ENCODE results near the gene NAP1L4. TPM values are rescaled to one million over a fixed set of nuclear protein-coding genes. Genes with fewer than 3 reads are reported as not detected.

The NAP1L4 gene
- total RNA-seq, 1 experiment from 2014 or later: 189 TPM

DNA sequence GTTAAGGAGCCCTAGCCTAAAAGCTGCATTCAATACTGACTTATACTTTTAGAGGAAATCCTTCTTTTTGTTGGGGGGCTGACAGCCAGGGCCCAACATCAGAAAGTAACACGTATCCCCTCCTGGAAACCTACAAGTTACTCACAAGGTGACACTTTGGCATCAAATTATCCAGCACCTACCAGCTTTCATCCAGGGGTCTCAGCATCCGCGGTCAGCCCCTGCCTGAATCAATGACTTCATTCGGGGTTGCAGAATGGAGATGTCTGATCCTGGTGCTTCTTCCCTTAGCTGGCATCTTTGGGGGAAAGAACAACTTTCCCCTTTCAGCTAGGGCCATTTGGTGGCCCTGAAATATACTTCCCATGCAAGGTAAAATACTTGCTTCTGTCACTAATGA lies 5.3 kb upstream of the NAP1L4 start:
- ATAC-seq: no peak
- DNase-seq (ENCODE audit: low spot score): no peak
- Mint-ChIP-seq H3K27ac (peak overlapping the region; percentile 78; the same call in 1 of the 2 replicates), H3K27me3 (ENCODE audit: low read depth) (no peaks in the 10 kb centered on the region; the same call in 1 of the 2 replicates), H3K4me3 (no peak overlapping the region), H3K36me3 (peaks cover 16% of the 10 kb centered on the region), H3K4me1 (peaks cover 7% of the 10 kb centered on the region), H3K9me3 (no peaks in the 10 kb centered on the region)
- TF ChIP-seq, protein P1, sequence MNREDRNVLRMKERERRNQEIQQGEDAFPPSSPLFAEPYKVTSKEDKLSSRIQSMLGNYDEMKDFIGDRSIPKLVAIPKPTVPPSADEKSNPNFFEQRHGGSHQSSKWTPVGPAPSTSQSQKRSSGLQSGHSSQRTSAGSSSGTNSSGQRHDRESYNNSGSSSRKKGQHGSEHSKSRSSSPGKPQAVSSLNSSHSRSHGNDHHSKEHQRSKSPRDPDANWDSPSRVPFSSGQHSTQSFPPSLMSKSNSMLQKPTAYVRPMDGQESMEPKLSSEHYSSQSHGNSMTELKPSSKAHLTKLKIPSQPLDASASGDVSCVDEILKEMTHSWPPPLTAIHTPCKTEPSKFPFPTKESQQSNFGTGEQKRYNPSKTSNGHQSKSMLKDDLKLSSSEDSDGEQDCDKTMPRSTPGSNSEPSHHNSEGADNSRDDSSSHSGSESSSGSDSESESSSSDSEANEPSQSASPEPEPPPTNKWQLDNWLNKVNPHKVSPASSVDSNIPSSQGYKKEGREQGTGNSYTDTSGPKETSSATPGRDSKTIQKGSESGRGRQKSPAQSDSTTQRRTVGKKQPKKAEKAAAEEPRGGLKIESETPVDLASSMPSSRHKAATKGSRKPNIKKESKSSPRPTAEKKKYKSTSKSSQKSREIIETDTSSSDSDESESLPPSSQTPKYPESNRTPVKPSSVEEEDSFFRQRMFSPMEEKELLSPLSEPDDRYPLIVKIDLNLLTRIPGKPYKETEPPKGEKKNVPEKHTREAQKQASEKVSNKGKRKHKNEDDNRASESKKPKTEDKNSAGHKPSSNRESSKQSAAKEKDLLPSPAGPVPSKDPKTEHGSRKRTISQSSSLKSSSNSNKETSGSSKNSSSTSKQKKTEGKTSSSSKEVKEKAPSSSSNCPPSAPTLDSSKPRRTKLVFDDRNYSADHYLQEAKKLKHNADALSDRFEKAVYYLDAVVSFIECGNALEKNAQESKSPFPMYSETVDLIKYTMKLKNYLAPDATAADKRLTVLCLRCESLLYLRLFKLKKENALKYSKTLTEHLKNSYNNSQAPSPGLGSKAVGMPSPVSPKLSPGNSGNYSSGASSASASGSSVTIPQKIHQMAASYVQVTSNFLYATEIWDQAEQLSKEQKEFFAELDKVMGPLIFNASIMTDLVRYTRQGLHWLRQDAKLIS (CRISPR knock-in tag; IDR thresholded peaks at IDR 0.05; ENCODE audit: borderline replicate concordance): no peak
- TF ChIP-seq FOXJ3 (CRISPR knock-in tag; IDR thresholded peaks at IDR 0.05; ENCODE audit: borderline replicate concordance) (no peak), CREB1 (CRISPR knock-in tag; IDR thresholded peaks at IDR 0.05) (no peak), ZNF121 (CRISPR knock-in tag; IDR thresholded peaks at IDR 0.05) (no peak), ZNF138 (CRISPR knock-in tag; conservative IDR thresholded peaks at IDR 0.05) (no peak), PRRX2 (CRISPR knock-in tag; IDR thresholded peaks at IDR 0.05) (no peak), GRHL2 (CRISPR knock-in tag; IDR thresholded peaks at IDR 0.05; ENCODE audit: insufficient replicate concordance, severe bottlenecking) (no peak), ZNF232 (CRISPR knock-in tag; IDR thresholded peaks at IDR 0.05) (no peak), TP53 (CRISPR knock-in tag; IDR thresholded peaks at IDR 0.05) (no peak), CTCF (IDR thresholded peaks at IDR 0.05) (no peak), SMAD4 (CRISPR knock-in tag; IDR thresholded peaks at IDR 0.05) (no peak), ZNF219 (CRISPR knock-in tag; IDR thresholded peaks at IDR 0.05; ENCODE audit: borderline replicate concordance) (no peak), NFE2L1 (CRISPR knock-in tag; IDR thresholded peaks at IDR 0.05) (no peak)
- TF ChIP-seq, protein P2, sequence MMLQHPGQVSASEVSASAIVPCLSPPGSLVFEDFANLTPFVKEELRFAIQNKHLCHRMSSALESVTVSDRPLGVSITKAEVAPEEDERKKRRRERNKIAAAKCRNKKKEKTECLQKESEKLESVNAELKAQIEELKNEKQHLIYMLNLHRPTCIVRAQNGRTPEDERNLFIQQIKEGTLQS (CRISPR knock-in tag; conservative IDR thresholded peaks at IDR 0.05): no peak
- TF ChIP-seq, protein P3, sequence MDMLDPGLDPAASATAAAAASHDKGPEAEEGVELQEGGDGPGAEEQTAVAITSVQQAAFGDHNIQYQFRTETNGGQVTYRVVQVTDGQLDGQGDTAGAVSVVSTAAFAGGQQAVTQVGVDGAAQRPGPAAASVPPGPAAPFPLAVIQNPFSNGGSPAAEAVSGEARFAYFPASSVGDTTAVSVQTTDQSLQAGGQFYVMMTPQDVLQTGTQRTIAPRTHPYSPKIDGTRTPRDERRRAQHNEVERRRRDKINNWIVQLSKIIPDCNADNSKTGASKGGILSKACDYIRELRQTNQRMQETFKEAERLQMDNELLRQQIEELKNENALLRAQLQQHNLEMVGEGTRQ (CRISPR knock-in tag; IDR thresholded peaks at IDR 0.05): no peak
- TF ChIP-seq, protein P4, sequence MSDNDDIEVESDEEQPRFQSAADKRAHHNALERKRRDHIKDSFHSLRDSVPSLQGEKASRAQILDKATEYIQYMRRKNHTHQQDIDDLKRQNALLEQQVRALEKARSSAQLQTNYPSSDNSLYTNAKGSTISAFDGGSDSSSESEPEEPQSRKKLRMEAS (CRISPR knock-in tag; IDR thresholded peaks at IDR 0.05): no peak
- POLR2A ChIA-PET: no interaction called here
- CTCF ChIA-PET: interaction anchor here (0.7 to 2.8 kb wide), 2 partner anchors 40 to 94 kb away, joined by 3 to 10 read pairs; no protein-coding TSS in a partner anchor

GRCh38 chr11:2996976-2997375 lies 4.8 kb upstream of the NAP1L4 start:
- Mint-ChIP-seq H3K4me3 (no peak overlapping the region), H3K9me3 (no peaks in the 10 kb centered on the region), H3K4me1 (peaks cover 7% of the 10 kb centered on the region), H3K36me3 (peaks cover 16% of the 10 kb centered on the region), H3K27ac (peak overlapping the region; percentile 78), H3K27me3 (ENCODE audit: low read depth) (no peaks in the 10 kb centered on the region; the same call in 1 of the 2 replicates)
- DNase-seq (ENCODE audit: low spot score) (no peak), ATAC-seq (no peak)
- ChIA-PET POLR2A (interaction anchor here (0.7 kb wide), 1 partner anchor 29 kb away, joined by 4 read pairs; no protein-coding TSS in a partner anchor), CTCF (interaction anchor here (0.7 to 2.8 kb wide), 3 partner anchors 40 to 96 kb away, joined by 3 to 10 read pairs (median 3); no protein-coding TSS in a partner anchor)
- TF ChIP-seq ZNF138 (CRISPR knock-in tag; conservative IDR thresholded peaks at IDR 0.05) (no peak), TEAD4 (CRISPR knock-in tag; IDR thresholded peaks at IDR 0.05) (no peak), RORB (CRISPR knock-in tag; IDR thresholded peaks at IDR 0.05) (no peak), SMAD3 (CRISPR knock-in tag; IDR thresholded peaks at IDR 0.05; ENCODE audit: borderline replicate concordance) (no peak), ZMAT4 (CRISPR knock-in tag; IDR thresholded peaks at IDR 0.05) (no peak)
- TF ChIP-seq, protein P5, sequence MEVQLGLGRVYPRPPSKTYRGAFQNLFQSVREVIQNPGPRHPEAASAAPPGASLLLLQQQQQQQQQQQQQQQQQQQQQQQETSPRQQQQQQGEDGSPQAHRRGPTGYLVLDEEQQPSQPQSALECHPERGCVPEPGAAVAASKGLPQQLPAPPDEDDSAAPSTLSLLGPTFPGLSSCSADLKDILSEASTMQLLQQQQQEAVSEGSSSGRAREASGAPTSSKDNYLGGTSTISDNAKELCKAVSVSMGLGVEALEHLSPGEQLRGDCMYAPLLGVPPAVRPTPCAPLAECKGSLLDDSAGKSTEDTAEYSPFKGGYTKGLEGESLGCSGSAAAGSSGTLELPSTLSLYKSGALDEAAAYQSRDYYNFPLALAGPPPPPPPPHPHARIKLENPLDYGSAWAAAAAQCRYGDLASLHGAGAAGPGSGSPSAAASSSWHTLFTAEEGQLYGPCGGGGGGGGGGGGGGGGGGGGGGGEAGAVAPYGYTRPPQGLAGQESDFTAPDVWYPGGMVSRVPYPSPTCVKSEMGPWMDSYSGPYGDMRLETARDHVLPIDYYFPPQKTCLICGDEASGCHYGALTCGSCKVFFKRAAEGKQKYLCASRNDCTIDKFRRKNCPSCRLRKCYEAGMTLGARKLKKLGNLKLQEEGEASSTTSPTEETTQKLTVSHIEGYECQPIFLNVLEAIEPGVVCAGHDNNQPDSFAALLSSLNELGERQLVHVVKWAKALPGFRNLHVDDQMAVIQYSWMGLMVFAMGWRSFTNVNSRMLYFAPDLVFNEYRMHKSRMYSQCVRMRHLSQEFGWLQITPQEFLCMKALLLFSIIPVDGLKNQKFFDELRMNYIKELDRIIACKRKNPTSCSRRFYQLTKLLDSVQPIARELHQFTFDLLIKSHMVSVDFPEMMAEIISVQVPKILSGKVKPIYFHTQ (CRISPR knock-in tag; IDR thresholded peaks at IDR 0.05): no peak

Data from WTC11 (cell line).